HG03354 (cell line): ENCODE data around the gene TRIM46.
A peak's percentile ranks its signal among the peaks of the same experiment; 100 is the strongest.
"Not testable (repeated sequence)": the region's sequence is repeated elsewhere in the genome, so short reads cannot be mapped to it uniquely, and the experiment has no call there.

ENCODE experiments used
- ATAC-seq: cut with Tn5 transposase; IDR thresholded peaks from one replicate; pipeline ENCODE4 v1.9.1; 2021; ENCODE audit warnings: mild to moderate bottlenecking; ENCODE audit not compliant: unreplicated experiment, poor library complexity, severe bottlenecking

Gene TRIM46

DNA sequence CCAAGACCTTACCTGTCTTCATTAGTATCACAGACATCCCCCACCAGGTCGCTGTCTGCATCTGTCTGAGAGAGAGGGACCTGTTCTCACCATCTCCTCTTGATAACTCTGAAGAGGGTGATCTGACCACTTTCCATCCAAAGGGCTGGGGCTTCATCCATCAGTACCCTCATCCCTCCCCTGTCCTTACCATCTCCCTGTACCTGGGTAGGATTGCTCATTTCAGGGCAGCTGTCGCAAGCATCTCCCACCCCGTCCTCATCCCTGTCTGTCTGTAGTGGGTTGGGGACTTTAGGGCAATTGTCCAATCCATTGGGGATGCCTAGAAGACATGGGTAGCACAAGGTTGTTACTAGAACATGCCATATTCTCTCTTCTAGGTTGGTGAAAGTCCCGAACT lies 26.1 kb downstream of the TRIM46 start:
- no peak for ATAC-seq

DNA sequence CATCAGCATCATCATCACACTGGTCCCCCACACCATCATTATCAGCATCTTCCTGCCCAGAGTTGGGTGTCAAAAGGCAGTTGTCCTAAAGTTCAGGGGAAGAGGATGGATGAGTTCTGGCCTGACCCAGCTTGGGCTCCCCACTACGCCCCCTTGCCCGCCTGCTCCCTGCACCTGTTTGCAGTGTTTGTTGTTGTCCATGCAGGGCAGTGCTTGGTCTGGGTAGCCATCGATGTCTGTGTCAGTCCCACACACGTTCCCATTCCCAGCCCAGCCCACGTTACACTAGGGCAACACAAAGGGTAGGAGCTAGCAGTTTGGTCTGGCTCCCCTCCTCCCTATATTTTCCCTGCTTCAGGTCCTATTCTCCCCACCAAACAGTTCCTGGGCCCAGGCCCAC lies 27.3 kb downstream of the TRIM46 start:
- ATAC-seq = no peak

DNA sequence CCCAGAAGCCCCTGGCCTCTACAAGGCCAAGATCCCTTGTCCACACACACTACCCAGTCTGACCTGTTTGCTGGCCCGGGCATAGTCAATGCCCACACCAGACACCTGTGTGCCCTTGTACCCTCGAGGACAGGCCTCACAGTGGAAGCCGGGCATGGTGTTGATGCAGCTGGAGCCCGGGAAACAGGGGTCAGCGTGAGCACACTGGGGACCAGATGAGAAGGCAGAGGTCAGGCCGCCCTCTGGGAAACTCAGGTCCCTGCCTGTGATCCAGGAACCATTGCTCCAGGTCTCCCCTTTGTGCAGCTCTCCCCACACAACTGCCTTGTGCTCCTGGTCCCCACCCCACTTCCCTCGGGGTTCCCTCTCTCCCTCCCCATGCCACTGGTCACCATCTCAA lies 28.5 kb downstream of the TRIM46 start:
- ATAC-seq = no peak

DNA sequence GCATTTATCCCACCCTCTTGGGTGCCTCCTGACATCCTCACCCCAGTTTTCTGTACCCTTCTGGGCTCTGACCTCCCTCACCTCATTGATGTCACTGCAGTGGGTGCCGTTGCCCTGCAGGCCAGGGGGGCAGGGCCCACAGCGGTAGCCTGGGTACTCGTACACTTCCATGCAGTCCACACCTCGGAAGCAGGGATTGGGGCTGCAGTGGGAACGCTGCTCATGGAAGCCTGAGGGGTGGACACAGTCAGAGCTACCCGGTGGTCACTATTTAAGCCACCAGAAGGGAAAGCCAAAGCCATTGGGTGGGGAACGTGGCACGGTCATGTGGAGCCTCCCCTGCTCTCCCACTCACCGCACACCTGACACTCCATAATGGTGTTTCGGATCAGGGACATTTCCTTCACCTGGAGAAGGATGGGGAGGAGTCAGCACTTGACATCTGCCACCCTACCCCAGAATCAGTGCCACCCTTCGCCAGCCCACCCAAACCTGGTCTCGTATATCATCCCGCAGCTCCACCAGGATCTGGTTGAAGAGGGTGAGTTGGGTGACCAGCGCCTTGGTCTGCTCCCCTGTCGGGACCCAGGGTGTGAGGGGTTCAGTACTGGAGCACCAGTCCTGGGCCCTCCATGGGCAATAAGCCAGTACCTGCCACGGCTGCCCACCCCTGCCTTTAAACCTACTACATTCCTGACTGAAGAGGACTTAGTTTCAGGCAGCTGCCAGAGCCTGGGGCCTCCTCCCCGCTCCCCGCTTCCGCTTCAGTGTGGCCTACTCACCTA lies 29.3 kb downstream of the TRIM46 start:
- no peak for ATAC-seq

DNA sequence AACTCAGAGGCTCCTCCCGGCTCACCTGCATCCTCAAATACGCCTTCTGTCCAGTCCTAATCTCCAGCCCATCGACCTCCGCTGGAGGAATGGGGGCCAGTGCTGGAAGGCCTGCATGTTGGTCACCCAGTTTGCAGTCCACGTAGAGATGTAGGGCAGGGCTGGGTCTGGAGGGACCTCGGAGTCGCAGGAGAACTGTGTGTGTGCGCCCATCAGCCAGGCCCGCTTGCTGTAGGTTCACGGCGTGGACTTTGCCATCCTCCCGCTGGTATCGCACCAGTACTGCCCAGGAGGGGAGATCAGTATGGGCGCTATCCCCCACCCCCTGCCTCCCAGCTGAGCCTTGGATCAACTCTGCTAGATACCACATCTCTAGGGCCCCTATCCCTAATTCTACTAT lies 31.4 kb downstream of the TRIM46 start:
- no peak for ATAC-seq

GRCh38 chr1:155205969-155206593 lies 32.4 kb downstream of the TRIM46 start:
- ATAC-seq = no peak

- no peak for ATAC-seq
Observed at GRCh38 chr1:155206891-155207805, 33.5 kb downstream of the TRIM46 start.

DNA sequence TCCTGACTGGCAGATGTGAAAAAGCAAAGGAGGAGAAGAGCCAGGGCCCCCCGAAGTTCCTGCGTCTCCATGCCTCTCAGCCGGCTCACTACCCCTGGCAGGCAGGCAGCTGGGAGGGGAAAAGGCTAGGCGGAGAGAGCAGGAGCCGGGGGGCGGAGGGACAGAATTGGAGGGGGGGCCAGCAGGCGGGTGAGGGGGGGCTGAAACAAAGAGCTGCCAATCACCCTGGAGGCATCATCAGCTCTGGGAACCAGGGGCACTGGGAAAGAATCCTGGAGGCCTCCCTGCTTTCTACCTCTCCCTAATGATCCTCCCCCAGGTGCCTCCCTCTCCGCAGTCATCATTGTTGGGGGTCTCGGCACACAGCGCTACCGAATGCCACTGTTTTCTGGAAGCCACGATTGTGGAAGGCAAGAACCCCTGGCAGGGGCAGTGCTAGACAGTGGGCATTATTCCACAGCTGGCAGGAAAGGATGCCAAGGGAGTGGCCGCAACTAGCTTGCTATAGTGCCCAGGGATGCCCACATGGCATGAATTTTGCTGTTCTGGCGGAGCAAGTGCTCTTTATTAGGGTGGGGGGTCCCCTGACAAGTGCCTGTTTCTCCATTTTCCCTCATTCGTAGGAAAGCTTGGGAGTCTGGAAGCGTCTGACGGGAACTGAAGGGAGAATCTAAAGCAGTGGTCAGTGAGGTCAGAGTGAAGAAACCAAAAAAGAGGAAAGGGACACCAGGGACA lies 34.3 kb downstream of the TRIM46 start, which contains the start of gene THBS3:
Gene THBS3 (minus strand): TSS at position 92 of the 735 bp plus-strand sequence. CDS start 21 bp downstream, at position 71.
- no peak for ATAC-seq

- peak; percentile 77 for ATAC-seq
Observed at GRCh38 chr1:155208541-155209311, 35.1 kb downstream of the TRIM46 start, which contains the start of gene MTX1. Gene MTX1, plus strand, starts transcription at chr1:155208695. Its CDS starts 110 bp downstream, at chr1:155208805.

GRCh38 chr1:155209312-155209721 lies 35.7 kb downstream of the TRIM46 start:
- ATAC-seq = no peak

DNA sequence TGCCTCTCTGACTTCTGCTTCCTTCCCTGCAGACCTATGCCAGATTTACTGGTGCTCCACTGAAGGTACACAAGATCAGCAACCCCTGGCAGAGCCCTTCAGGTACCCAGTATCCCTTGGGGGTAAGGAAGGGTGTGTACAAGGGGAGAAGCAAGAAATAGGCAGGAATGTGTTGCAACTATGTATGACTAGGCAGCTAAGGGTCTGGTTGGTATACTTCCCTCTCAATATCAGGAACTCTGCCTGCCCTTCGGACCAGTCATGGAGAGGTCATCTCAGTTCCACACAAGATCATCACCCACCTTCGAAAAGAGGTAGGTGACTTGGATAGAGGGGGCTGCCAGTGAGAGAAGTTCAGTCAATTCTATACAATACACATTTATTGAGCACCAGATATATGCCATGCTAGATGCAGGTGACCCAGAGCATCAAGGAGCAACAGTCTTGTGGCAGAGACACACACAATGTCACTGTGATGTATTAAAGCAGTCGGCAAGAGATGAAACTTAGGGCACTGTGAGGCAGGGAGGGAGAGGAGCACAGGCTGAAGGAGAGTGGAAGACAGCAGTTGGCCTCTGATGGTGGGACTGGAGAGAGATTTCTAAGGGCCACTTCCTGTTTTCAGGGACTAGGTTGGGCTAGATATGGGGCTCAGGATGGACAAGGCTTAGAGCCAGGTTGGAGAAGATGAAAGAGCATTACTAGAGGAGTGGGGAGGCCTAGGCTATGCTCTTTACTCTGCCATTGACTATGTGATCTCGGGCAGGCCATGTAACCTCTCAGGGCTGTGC lies 36.9 kb downstream of the TRIM46 start:
- no peak for ATAC-seq

DNA sequence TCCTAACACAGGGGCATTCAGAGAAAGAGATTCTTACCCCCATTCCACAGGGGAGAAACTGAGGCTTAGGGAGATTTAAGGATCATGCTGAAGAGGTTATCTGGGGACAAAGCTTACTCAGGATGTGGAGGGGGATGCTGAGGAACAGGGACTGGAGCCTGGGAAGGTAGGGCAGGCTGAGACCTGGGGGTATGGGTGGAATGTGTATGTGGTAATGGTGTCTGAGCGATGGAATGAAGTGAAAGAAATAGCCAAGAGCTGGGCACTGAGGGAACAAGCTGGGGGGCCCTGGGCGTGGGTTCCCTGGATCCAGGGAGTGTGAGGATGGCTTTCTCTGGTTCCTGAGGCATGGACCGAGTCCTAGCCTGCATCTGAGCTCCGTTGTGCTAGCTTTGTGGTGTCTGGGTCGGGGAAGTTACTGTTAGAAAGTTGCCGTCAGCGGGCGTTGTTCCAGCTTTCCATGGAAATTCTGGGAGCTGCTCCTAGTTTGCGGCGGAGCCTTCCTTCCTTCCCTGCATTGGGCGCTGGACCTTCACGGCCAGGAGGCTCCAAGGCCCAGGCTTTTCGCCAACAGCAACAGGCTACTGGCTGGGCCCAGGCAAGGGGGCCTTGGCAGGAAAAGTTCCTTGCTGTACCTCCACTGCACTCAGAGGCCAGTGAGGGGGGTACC lies 37.9 kb downstream of the TRIM46 start:
- not testable (repeated sequence) for ATAC-seq

- not testable (repeated sequence) for ATAC-seq
Observed at GRCh38 chr1:155212051-155212440, 38.4 kb downstream of the TRIM46 start.

DNA sequence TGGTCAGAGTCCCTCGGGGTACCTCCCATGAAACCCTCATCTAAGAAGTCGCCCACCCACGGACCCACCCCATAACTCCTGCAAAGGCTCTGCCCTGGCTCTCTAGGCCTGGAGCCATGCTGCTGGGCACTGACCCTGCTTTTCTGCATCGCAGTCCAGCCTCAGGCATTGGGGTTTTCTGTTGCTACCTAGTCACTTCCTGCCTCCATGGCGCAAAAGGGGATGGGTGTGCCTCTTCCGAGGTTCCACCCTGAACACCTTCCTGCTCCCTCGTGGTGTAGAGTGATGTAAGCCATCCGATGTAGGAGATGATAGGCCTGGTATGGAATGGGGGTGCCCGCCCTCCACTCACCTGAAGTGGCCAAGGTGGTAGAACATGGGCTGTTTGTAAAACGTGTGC lies 41.1 kb downstream of the TRIM46 start:
- not testable (repeated sequence) for ATAC-seq

- no peak for ATAC-seq
Observed at GRCh38 chr1:155218854-155219591, 45.4 kb downstream of the TRIM46 start.

DNA sequence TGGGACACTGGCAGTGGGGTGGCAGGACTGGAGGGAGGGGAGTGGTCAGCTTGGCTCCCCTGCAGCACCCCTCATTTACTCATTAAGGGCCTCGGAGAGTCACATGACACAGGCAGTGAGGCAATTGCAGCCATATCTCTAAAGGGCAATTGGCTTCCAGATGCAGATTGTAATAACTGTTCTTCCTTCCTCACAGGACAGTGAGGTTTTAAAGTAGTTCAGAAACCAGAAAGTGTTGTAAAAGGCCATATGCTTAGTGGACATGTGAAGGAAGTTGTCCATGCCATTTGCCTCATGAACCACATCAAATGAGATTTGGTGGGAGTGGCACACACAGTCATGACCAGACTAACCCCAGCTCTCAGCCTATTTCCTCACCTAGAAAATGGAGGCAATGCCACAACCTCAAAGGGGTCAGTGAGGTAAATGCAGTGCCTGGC lies 46.0 kb downstream of the TRIM46 start:
- no peak for ATAC-seq
